DND-41 (cell line): ENCODE data around the gene FAM107B.

Source experiments
- ATAC-seq: fragments of 200-7000 bp; cut with Tn5 transposase; 3 replicates; pipeline ENCODE4 v1.9.1; 2021; ENCODE audit warnings: low read depth; ENCODE audit not compliant: insufficient read depth
- DNase-seq: peaks from one replicate; pipeline ENCODE4 v3.0.0-alpha.2; 2020
- H2AFZ ChIP-seq: 2 replicates; pipeline ENCODE4 v1.6.0; 2012; ENCODE audit warnings: low read depth, low read length
- H3K27ac ChIP-seq: 2 replicates; pipeline ENCODE4 v1.5.1; 2012; ENCODE audit warnings: low read length, inconsistent platforms
- H3K27me3 ChIP-seq: fragments of 200-600 bp; sonication (generic); 2 replicates; pipeline ENCODE4 v1.6.0; 2012; ENCODE audit warnings: low read length, mild to moderate bottlenecking, inconsistent platforms; ENCODE audit not compliant: insufficient read depth, poor library complexity
- H3K36me3 ChIP-seq: 2 replicates; pipeline ENCODE4 v1.5.1; 2012; ENCODE audit warnings: low read length, inconsistent platforms; ENCODE audit not compliant: insufficient read depth
- H3K4me1 ChIP-seq: 2 replicates; pipeline ENCODE4 v1.5.1; 2012; ENCODE audit warnings: mild to moderate bottlenecking, low read length; ENCODE audit not compliant: insufficient read depth
- H3K4me2 ChIP-seq: 2 replicates; pipeline ENCODE4 v1.6.0; 2012; ENCODE audit warnings: mild to moderate bottlenecking, moderate library complexity, low read length, inconsistent platforms; ENCODE audit not compliant: insufficient read depth
- H3K4me3 ChIP-seq, 2 experiments: fragments of 200-600 bp in 1 of 2; shearing (Covaris generic) in 1 of 2; 2 replicates each; pipeline ENCODE4 v1.5.1; 2012 to 2016; ENCODE audit warnings: inconsistent platforms in 2 of 2, low read length in 2 of 2, mild to moderate bottlenecking in 2 of 2, low read depth in 1 of 2, moderate library complexity in 1 of 2
- H3K79me2 ChIP-seq: 2 replicates; pipeline ENCODE4 v1.6.0; 2012; ENCODE audit warnings: low read length, inconsistent platforms; ENCODE audit not compliant: insufficient read depth
- H3K9ac ChIP-seq: 2 replicates; pipeline ENCODE4 v1.6.0; 2012; ENCODE audit warnings: low read depth, mild to moderate bottlenecking, inconsistent platforms, low read length, moderate library complexity
- H3K9me3 ChIP-seq: 2 replicates; pipeline ENCODE4 v1.5.1; 2012; ENCODE audit warnings: low read length, moderate library complexity, mild to moderate bottlenecking, inconsistent platforms; ENCODE audit not compliant: insufficient read depth, severe bottlenecking
- H4K20me1 ChIP-seq: 2 replicates; pipeline ENCODE4 v1.6.0; 2012; ENCODE audit warnings: low read length; ENCODE audit not compliant: insufficient read depth
- CTCF ChIP-seq: IDR thresholded peaks from 2 replicates; pipeline ENCODE4 v1.5.1; 2012; ENCODE audit warnings: borderline replicate concordance, low read length, moderate library complexity, mild to moderate bottlenecking; ENCODE audit not compliant: poor library complexity, severe bottlenecking; ENCODE audit errors: extremely low read depth
- EZH2 ChIP-seq: IDR thresholded peaks from 3 replicates; pipeline ENCODE4 v1.6.1; 2012; ENCODE audit warnings: borderline replicate concordance, low read depth, mild to moderate bottlenecking, moderate library complexity, low read length, inconsistent platforms; ENCODE audit not compliant: severe bottlenecking

The FAM107B gene

GRCh38 chr10:14502431-14502830 lies 272.3 kb downstream of the FAM107B start:
- Histone ChIP-seq H3K9me3 (no peaks in the 10 kb centered on the region), H3K27me3 (peaks cover 4% of the 10 kb centered on the region), H4K20me1 (no peaks in the 10 kb centered on the region), H3K4me3 (no peak overlapping the region), H3K4me1 (peaks cover 9% of the 10 kb centered on the region), H2AFZ (no peak overlapping the region), H3K9ac (no peak overlapping the region), H3K36me3 (no peaks in the 10 kb centered on the region), H3K27ac (no peak overlapping the region), H3K4me2 (no peak overlapping the region), H3K79me2 (no peaks in the 10 kb centered on the region)
- ATAC-seq = no peak
- no peak for DNase-seq
- TF ChIP-seq EZH2 (no peak), CTCF (no peak)

GRCh38 chr10:14500172-14500765 lies 274.4 kb downstream of the FAM107B start:
- Histone ChIP-seq H3K9me3 (no peaks in the 10 kb centered on the region), H3K27ac (no peak overlapping the region), H3K79me2 (no peaks in the 10 kb centered on the region), H3K9ac (no peak overlapping the region), H3K4me2 (no peak overlapping the region), H3K4me1 (no peaks in the 10 kb centered on the region; the same call in 1 of the 2 replicates), H3K4me3 (no peak overlapping the region), H3K36me3 (no peaks in the 10 kb centered on the region), H3K27me3 (peaks cover 5% of the 10 kb centered on the region), H4K20me1 (no peaks in the 10 kb centered on the region), H2AFZ (no peak overlapping the region)
- TF ChIP-seq EZH2 (no peak), CTCF (no peak)
- DNase-seq = no peak
- ATAC-seq = no peak

GRCh38 chr10:14499601-14499904 lies 275.1 kb downstream of the FAM107B start:
- TF ChIP-seq EZH2 (no peak), CTCF (no peak)
- H3K9me3 ChIP-seq = no peaks in the 10 kb centered on the region
- no peak overlapping the region for H2AFZ ChIP-seq
- H3K4me2 ChIP-seq = no peak overlapping the region
- peaks cover 6% of the 10 kb centered on the region for H3K27me3 ChIP-seq
- H4K20me1 ChIP-seq = no peaks in the 10 kb centered on the region
- H3K4me1 ChIP-seq = no peaks in the 10 kb centered on the region; the same call in 1 of the 2 replicates
- no peaks in the 10 kb centered on the region for H3K79me2 ChIP-seq
- ATAC-seq (no peak), DNase-seq (no peak)
- no peaks in the 10 kb centered on the region for H3K36me3 ChIP-seq
- no peak overlapping the region for H3K4me3 ChIP-seq
- no peak overlapping the region for H3K9ac ChIP-seq
- no peak overlapping the region for H3K27ac ChIP-seq

- DNase-seq (no peak), ATAC-seq (no peak)
- Histone ChIP-seq H3K9me3 (no peaks in the 10 kb centered on the region), H2AFZ (no peak overlapping the region), H3K4me2 (no peak overlapping the region), H3K79me2 (no peaks in the 10 kb centered on the region), H3K9ac (no peak overlapping the region), H3K36me3 (no peaks in the 10 kb centered on the region), H4K20me1 (no peaks in the 10 kb centered on the region), H3K27ac (no peak overlapping the region), H3K27me3 (peaks cover 6% of the 10 kb centered on the region), H3K4me1 (no peaks in the 10 kb centered on the region; the same call in 1 of the 2 replicates), H3K4me3 (no peak overlapping the region)
- TF ChIP-seq EZH2 (no peak), CTCF (no peak)
Observed at GRCh38 chr10:14498326-14498725, 276.4 kb downstream of the FAM107B start.
